ENCODE measurements around the gene STARD6. TPM values are rescaled to one million over a fixed set of nuclear protein-coding genes. Genes with fewer than 3 reads are reported as not detected.

The STARD6 gene
- polyA plus RNA-seq, 1 of the 3 experiments (the other 2 are of a cell fraction): not detected

DNA sequence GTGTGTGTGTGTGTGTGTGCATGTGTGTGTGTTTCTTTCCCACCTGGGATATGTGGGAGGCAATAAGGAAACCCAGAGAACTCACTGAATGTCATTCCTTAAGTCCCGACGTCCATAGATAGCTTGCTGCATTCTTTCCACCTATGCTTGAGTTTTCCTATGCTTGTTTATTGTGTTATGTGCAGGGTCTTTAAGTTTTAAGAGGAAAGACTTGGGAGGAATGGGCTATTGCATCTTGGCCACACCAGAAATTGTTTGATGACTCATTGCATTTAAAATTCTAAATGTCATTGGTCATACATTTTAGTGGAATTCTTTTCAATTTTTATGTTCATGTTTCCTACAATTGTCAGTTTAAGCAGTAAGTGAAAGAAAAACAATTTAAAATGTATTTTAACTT is 33.7 kb downstream of the STARD6 start:
- Histone ChIP-seq H3K27me3 (ENCODE audit: insufficient read depth) (no peaks in the 10 kb centered on the region), H3K9ac (no peak overlapping the region), H3K9me3 (no peaks in the 10 kb centered on the region), H3K36me3 (replicated peaks in 1 of 2; ENCODE audit: control insufficient read depth in 1 of 2, insufficient read depth in 2 of 2, low read length in 1 of 2) (no peaks in the 10 kb centered on the region), H2AFZ (ENCODE audit: low read depth) (no peak overlapping the region), H3K79me2 (ENCODE audit: insufficient read depth) (no peaks in the 10 kb centered on the region), H3K4me2 (no peak overlapping the region), H3K4me3 (ENCODE audit: low read depth in 2 of 2, low read length in 1 of 2) (no peak overlapping the region), H3K27ac (ENCODE audit: low read depth in 2 of 2, low read length in 1 of 2) (no peak overlapping the region), H4K20me1 (ENCODE audit: insufficient read depth) (no peaks in the 10 kb centered on the region), H3K9me2 (no peaks in the 10 kb centered on the region), H3F3A (replicated peaks; ENCODE audit: insufficient read depth) (no peaks in the 10 kb centered on the region), H3K4me1 (ENCODE audit: control insufficient read depth in 1 of 2, insufficient read depth in 2 of 2, low read depth in 1 of 2, low read length in 1 of 2) (peaks cover 0 to 6% of the 10 kb centered on the region in 2 experiments; a peak in 1 of 4 replicates)
- 78% methylated on average over 2 of the region's 2 CpGs for WGBS (ENCODE audit: low lambda C conversion rate)
- CTCF ChIA-PET: interaction anchor here (0.6 to 1.0 kb wide), 3 partner anchors 16 to 68 kb away, joined by 3 to 4 read pairs (median 3); no protein-coding TSS in a partner anchor
- no peak for DNase-seq
- no peak for TF ChIP-seq FOSL2 (IDR thresholded peaks at IDR 0.05; ENCODE audit: borderline replicate concordance, low read depth)
- TF ChIP-seq, protein P1, sequence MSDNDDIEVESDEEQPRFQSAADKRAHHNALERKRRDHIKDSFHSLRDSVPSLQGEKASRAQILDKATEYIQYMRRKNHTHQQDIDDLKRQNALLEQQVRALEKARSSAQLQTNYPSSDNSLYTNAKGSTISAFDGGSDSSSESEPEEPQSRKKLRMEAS (IDR thresholded peaks at IDR 0.05; ENCODE audit: low read depth): no peak
- TF ChIP-seq, protein P2, sequence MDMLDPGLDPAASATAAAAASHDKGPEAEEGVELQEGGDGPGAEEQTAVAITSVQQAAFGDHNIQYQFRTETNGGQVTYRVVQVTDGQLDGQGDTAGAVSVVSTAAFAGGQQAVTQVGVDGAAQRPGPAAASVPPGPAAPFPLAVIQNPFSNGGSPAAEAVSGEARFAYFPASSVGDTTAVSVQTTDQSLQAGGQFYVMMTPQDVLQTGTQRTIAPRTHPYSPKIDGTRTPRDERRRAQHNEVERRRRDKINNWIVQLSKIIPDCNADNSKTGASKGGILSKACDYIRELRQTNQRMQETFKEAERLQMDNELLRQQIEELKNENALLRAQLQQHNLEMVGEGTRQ (IDR thresholded peaks at IDR 0.05; ENCODE audit: borderline replicate concordance, low read depth, low read length): no peak
- TF ChIP-seq RFX5 (IDR thresholded peaks at IDR 0.05; ENCODE audit: low read length): no peak
- TF ChIP-seq, protein P3, sequence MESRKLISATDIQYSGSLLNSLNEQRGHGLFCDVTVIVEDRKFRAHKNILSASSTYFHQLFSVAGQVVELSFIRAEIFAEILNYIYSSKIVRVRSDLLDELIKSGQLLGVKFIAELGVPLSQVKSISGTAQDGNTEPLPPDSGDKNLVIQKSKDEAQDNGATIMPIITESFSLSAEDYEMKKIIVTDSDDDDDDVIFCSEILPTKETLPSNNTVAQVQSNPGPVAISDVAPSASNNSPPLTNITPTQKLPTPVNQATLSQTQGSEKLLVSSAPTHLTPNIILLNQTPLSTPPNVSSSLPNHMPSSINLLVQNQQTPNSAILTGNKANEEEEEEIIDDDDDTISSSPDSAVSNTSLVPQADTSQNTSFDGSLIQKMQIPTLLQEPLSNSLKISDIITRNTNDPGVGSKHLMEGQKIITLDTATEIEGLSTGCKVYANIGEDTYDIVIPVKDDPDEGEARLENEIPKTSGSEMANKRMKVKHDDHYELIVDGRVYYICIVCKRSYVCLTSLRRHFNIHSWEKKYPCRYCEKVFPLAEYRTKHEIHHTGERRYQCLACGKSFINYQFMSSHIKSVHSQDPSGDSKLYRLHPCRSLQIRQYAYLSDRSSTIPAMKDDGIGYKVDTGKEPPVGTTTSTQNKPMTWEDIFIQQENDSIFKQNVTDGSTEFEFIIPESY (IDR thresholded peaks at IDR 0.05; ENCODE audit: borderline replicate concordance, low read depth): no peak
- no peak for TF ChIP-seq FOXJ3 (CRISPR knock-in tag; IDR thresholded peaks at IDR 0.05)
- no peak for TF ChIP-seq TCF12 (IDR thresholded peaks at IDR 0.05)
- TF ChIP-seq CHD2 (IDR thresholded peaks at IDR 0.05; ENCODE audit: low read length, partially characterized antibody): no peak
- no peak for TF ChIP-seq TAF1 (IDR thresholded peaks at IDR 0.05; ENCODE audit: borderline replicate concordance, low read depth, low read length)
- no peak for TF ChIP-seq ELF1 (IDR thresholded peaks at IDR 0.05)
- no peak for TF ChIP-seq JUND (IDR thresholded peaks at IDR 0.05)
- TF ChIP-seq MXI1 (IDR thresholded peaks at IDR 0.05; ENCODE audit: low read depth, low read length): no peak
- TF ChIP-seq, protein P4, sequence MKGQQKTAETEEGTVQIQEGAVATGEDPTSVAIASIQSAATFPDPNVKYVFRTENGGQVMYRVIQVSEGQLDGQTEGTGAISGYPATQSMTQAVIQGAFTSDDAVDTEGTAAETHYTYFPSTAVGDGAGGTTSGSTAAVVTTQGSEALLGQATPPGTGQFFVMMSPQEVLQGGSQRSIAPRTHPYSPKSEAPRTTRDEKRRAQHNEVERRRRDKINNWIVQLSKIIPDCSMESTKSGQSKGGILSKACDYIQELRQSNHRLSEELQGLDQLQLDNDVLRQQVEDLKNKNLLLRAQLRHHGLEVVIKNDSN (IDR thresholded peaks at IDR 0.05; ENCODE audit: borderline replicate concordance, low read depth): no peak
- no peak for TF ChIP-seq EZH2phosphoT487 (IDR thresholded peaks at IDR 0.05; ENCODE audit: borderline replicate concordance, low read depth)
- no peak for TF ChIP-seq NRF1 (IDR thresholded peaks at IDR 0.05; ENCODE audit: low read depth, low read length)
- TF ChIP-seq SIN3A (IDR thresholded peaks at IDR 0.05; ENCODE audit: borderline replicate concordance, low read depth, low read length): no peak
- TF ChIP-seq FOXM1 (IDR thresholded peaks at IDR 0.05; ENCODE audit: low read depth): no peak
- no peak for TF ChIP-seq NFIC (IDR thresholded peaks at IDR 0.05; ENCODE audit: borderline replicate concordance)
- no peak for TF ChIP-seq EP300 (IDR thresholded peaks at IDR 0.05; ENCODE audit: borderline replicate concordance in 1 of 2, low read depth in 1 of 2, low read length in 1 of 2)
- no peak for TF ChIP-seq RXRA (IDR thresholded peaks at IDR 0.05; ENCODE audit: borderline replicate concordance, low read depth)
- POLR2A ChIA-PET: no interaction called here

All from SK-N-SH (cell line).